HepG2 (cell line): ENCODE results near the gene SLU7. TPM values are rescaled to one million over a fixed set of nuclear protein-coding genes. Genes with fewer than 3 reads are reported as not detected.

Experiments used
- BORCS8-MEF2B ChIP-seq: sonication (generic); formaldehyde crosslinking; IDR thresholded peaks from 2 replicates; pipeline ENCODE4 v1.8.0; 2022; ENCODE audit warnings: mild to moderate bottlenecking, missing genetic modification reagents
- CEBPG ChIP-seq: IDR thresholded peaks from 2 replicates; pipeline ENCODE4 v1.6.1; 2016
- DMAP1 ChIP-seq: IDR thresholded peaks from 2 replicates; pipeline ENCODE4 v1.6.1; 2016
- FOXO4 ChIP-seq: sonication (generic); formaldehyde crosslinking; conservative IDR thresholded peaks from 2 replicates; pipeline ENCODE4 v1.8.1; 2023; ENCODE audit warnings: missing genetic modification reagents
- HNRNPLL ChIP-seq: fragments of 200-400 bp; formaldehyde crosslinking; IDR thresholded peaks from 2 replicates; pipeline ENCODE4 v1.6.1; 2017; ENCODE audit warnings: mild to moderate bottlenecking, low read depth, low read length; ENCODE audit not compliant: poor library complexity, severe bottlenecking
- IKZF1 ChIP-seq: fragments of 450-650 bp; IDR thresholded peaks from 2 replicates; pipeline ENCODE4 v1.7.1; 2016
- PHF21A ChIP-seq: sonication (generic); formaldehyde crosslinking; IDR thresholded peaks from 2 replicates; pipeline ENCODE4 v1.5.0; 2020; ENCODE audit warnings: mild to moderate bottlenecking, missing genetic modification reagents
- XRCC5 ChIP-seq: fragments of 200-400 bp; formaldehyde crosslinking; optimal IDR thresholded peaks from 2 replicates; pipeline ENCODE3; 2017; ENCODE audit warnings: mild to moderate bottlenecking, low read length
- ZNF256 ChIP-seq: sonication (generic); formaldehyde crosslinking; conservative IDR thresholded peaks from 2 replicates; pipeline ENCODE4 v1.4.0; 2020; ENCODE audit warnings: missing genetic modification reagents
- ZNF552 ChIP-seq: sonication (generic); formaldehyde crosslinking; IDR thresholded peaks from 2 replicates; pipeline ENCODE4 v1.9.0; 2022; ENCODE audit warnings: missing genetic modification reagents, mild to moderate bottlenecking, borderline replicate concordance
- ZNF558 ChIP-seq: sonication (generic); formaldehyde crosslinking; IDR thresholded peaks from 2 replicates; pipeline ENCODE4 v1.9.0; 2022; ENCODE audit warnings: mild to moderate bottlenecking, missing genetic modification reagents, borderline replicate concordance
- ZNF674 ChIP-seq: sonication (generic); formaldehyde crosslinking; IDR thresholded peaks from 2 replicates; pipeline ENCODE4 v1.5.0; 2020; ENCODE audit warnings: low read depth, mild to moderate bottlenecking, missing genetic modification reagents
- ZNF687 ChIP-seq: sonication (generic); formaldehyde crosslinking; IDR thresholded peaks from 2 replicates; pipeline ENCODE4 v1.5.1; 2020; ENCODE audit warnings: mild to moderate bottlenecking, missing genetic modification reagents, moderate library complexity
- ZNF703 ChIP-seq: sonication (generic); formaldehyde crosslinking; IDR thresholded peaks from 2 replicates; pipeline ENCODE4 v1.5.1; 2020; ENCODE audit warnings: missing genetic modification reagents, mild to moderate bottlenecking, moderate library complexity, borderline replicate concordance
- ZNF790 ChIP-seq: sonication (generic); formaldehyde crosslinking; IDR thresholded peaks from 2 replicates; pipeline ENCODE4 v1.8.0; 2022; ENCODE audit warnings: missing genetic modification reagents, mild to moderate bottlenecking, borderline replicate concordance
- polyA plus RNA-seq, 8 experiments: library from polyadenylated mRNA; depleted of rRNA in 3 of 8; stranded (reverse) in 7 of 8; unstranded in 1 of 8; fragments of >200 nt; fragmentation: Illumina TruSeq in 4 of 8; extraction: Trizol in 4 of 8; gene quantifications; 2 replicates each; pipeline versions ENCODE4 v1.2.1 to v1.2.3, GENCODE V29; 2011 to 2016; ENCODE audit warnings: low read depth in 4 of 8, missing spikeins in 1 of 8, mixed read lengths in 1 of 8; ENCODE audit not compliant: insufficient read depth in 1 of 8
- total RNA-seq, 5 experiments: library from RNA; depleted of rRNA; stranded (reverse); fragments of >200 nt; fragmentation: Illumina TruSeq; extraction: Trizol; gene quantifications; 2 replicates each; pipeline ENCODE4 v1.2.3, GENCODE V29; 2016; ENCODE audit warnings: low read depth in 1 of 5
- TF ChIP-seq, protein P1 (sequence below): sonication (generic); formaldehyde crosslinking; IDR thresholded peaks from 2 replicates; pipeline ENCODE4 v1.4.0; 2020; ENCODE audit warnings: mild to moderate bottlenecking, missing genetic modification reagents
- TF ChIP-seq, protein P2 (sequence below): sonication (generic); formaldehyde crosslinking; IDR thresholded peaks from 2 replicates; pipeline ENCODE4 v1.4.0; 2020; ENCODE audit warnings: missing genetic modification reagents
- TF ChIP-seq, protein P3 (sequence below): sonication (generic); formaldehyde crosslinking; IDR thresholded peaks from 2 replicates; pipeline ENCODE4 v1.8.0; 2022; ENCODE audit warnings: missing genetic modification reagents, mild to moderate bottlenecking, borderline replicate concordance

The SLU7 gene
- total and polyA plus RNA-seq, 2 of the 13 experiments (the other 11 are each of a cell fraction or from before 2014, with no cell fraction given) = 24.0 to 39.2 TPM

- TF ChIP-seq ZNF687 (CRISPR knock-in tag) (peak; percentile 100), IKZF1 (no peak), ZNF674 (CRISPR knock-in tag) (no peak), HNRNPLL (peak; percentile 56), CEBPG (CRISPR knock-in tag) (peak; percentile 52), PHF21A (CRISPR knock-in tag) (peak; percentile 90), ZNF790 (no peak), ZNF703 (CRISPR knock-in tag) (no peak), DMAP1 (peak; percentile 82), BORCS8-MEF2B (CRISPR knock-in tag) (peak; percentile 5; the same call in 1 of the 2 replicates), XRCC5 (no peak), ZNF552 (CRISPR knock-in tag) (peak; percentile 56; the same call in 1 of the 2 replicates), ZNF558 (no peak; the same call in 1 of the 2 replicates), ZNF256 (CRISPR knock-in tag) (0 out of 2 replicates have a peak, but pooled peaks have one; percentile 49), FOXO4 (no peak)
- TF ChIP-seq, protein P1, sequence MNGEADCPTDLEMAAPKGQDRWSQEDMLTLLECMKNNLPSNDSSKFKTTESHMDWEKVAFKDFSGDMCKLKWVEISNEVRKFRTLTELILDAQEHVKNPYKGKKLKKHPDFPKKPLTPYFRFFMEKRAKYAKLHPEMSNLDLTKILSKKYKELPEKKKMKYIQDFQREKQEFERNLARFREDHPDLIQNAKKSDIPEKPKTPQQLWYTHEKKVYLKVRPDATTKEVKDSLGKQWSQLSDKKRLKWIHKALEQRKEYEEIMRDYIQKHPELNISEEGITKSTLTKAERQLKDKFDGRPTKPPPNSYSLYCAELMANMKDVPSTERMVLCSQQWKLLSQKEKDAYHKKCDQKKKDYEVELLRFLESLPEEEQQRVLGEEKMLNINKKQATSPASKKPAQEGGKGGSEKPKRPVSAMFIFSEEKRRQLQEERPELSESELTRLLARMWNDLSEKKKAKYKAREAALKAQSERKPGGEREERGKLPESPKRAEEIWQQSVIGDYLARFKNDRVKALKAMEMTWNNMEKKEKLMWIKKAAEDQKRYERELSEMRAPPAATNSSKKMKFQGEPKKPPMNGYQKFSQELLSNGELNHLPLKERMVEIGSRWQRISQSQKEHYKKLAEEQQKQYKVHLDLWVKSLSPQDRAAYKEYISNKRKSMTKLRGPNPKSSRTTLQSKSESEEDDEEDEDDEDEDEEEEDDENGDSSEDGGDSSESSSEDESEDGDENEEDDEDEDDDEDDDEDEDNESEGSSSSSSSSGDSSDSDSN = peak; percentile 84
- TF ChIP-seq, protein P2, sequence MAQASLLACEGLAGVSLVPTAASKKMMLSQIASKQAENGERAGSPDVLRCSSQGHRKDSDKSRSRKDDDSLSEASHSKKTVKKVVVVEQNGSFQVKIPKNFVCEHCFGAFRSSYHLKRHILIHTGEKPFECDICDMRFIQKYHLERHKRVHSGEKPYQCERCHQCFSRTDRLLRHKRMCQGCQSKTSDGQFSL (CRISPR knock-in tag) = no peak
- TF ChIP-seq, protein P3, sequence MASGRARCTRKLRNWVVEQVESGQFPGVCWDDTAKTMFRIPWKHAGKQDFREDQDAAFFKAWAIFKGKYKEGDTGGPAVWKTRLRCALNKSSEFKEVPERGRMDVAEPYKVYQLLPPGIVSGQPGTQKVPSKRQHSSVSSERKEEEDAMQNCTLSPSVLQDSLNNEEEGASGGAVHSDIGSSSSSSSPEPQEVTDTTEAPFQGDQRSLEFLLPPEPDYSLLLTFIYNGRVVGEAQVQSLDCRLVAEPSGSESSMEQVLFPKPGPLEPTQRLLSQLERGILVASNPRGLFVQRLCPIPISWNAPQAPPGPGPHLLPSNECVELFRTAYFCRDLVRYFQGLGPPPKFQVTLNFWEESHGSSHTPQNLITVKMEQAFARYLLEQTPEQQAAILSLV (CRISPR knock-in tag) = peak; percentile 55; the same call in 1 of the 2 replicates
Measured at GRCh38 chr5:160467555-160468362, 48.9 kb upstream of the SLU7 start (continued).
